Peyer's patch (tissue), 4 donors: Measurements from ENCODE around the gene STOML2.

ENCODE experiments used
- POLR2A ChIP-seq, 2 donors: fragments of 450-650 bp; IDR thresholded peaks; one replicate each; pipeline ENCODE4 v1.5.1; 2017; ENCODE audit warnings: antibody characterized with exemption in 2 of 2, mild to moderate bottlenecking in 2 of 2, moderate library complexity in 2 of 2
- TF ChIP-seq, protein P1 (sequence below), 6 experiments: fragments of 450-650 bp in 4 of 6; fragments of 200-600 bp in 2 of 6; sonication (generic) in 1 of 6; IDR thresholded peaks; one replicate each; pipeline ENCODE4 v1.5.1; 2017 to 2019; ENCODE audit warnings: antibody characterized with exemption in 6 of 6, mild to moderate bottlenecking in 3 of 6, moderate library complexity in 1 of 6

DNA sequence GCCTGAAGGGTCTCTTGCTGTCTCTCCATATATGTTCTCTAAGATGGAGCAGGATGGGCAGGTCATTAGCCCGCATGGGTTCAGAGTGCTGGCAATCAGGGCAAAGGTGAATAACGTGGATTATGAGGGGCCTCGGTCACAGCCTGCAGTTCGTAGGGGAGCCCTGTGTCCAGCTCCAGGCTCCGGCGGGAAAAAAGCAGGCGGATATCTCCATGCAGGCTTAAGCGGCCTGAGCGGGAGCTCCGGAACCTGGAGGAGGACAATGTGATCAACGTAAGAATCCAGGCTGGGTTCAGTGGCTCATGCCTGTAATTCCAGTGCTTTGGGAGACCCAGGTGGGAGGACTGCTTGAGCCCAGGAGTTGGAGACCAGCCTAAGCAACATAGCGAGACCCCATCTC, 2.2 kb upstream of the STOML2 start:
- TF ChIP-seq, protein P1, sequence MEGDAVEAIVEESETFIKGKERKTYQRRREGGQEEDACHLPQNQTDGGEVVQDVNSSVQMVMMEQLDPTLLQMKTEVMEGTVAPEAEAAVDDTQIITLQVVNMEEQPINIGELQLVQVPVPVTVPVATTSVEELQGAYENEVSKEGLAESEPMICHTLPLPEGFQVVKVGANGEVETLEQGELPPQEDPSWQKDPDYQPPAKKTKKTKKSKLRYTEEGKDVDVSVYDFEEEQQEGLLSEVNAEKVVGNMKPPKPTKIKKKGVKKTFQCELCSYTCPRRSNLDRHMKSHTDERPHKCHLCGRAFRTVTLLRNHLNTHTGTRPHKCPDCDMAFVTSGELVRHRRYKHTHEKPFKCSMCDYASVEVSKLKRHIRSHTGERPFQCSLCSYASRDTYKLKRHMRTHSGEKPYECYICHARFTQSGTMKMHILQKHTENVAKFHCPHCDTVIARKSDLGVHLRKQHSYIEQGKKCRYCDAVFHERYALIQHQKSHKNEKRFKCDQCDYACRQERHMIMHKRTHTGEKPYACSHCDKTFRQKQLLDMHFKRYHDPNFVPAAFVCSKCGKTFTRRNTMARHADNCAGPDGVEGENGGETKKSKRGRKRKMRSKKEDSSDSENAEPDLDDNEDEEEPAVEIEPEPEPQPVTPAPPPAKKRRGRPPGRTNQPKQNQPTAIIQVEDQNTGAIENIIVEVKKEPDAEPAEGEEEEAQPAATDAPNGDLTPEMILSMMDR (IDR thresholded peaks at IDR 0.05), result no peak
- TF ChIP-seq POLR2A (IDR thresholded peaks at IDR 0.05), result no peak
